Upper lobe of right lung (tissue), 1 donor: Measurements from ENCODE around the gene ARID3A. TPM values are rescaled to one million over a fixed set of nuclear protein-coding genes. Genes with fewer than 3 reads are reported as not detected.

ENCODE experiments used
- ATAC-seq: fragments of 200-7000 bp; cut with Tn5 transposase; one replicate; pipeline ENCODE4 v1.9.1; 2020; ENCODE audit warnings: mild to moderate bottlenecking, moderate library complexity
- DNase-seq: peaks from one replicate; pipeline ENCODE4 v3.0.0-alpha.2; 2020
- H3K27ac ChIP-seq: fragments of 200-600 bp; one replicate; pipeline ENCODE4 v1.8.0; 2022
- H3K27me3 ChIP-seq: fragments of 200-600 bp; one replicate; pipeline ENCODE4 v1.8.0; 2022; ENCODE audit warnings: mild to moderate bottlenecking
- H3K36me3 ChIP-seq: fragments of 200-600 bp; one replicate; pipeline ENCODE4 v1.8.0; 2022
- H3K4me1 ChIP-seq: fragments of 200-600 bp; one replicate; pipeline ENCODE4 v1.8.0; 2022
- H3K4me3 ChIP-seq: fragments of 200-600 bp; one replicate; pipeline ENCODE4 v1.8.0; 2022; ENCODE audit warnings: mild to moderate bottlenecking
- H3K9me3 ChIP-seq: fragments of 200-600 bp; one replicate; pipeline ENCODE4 v1.8.0; 2022
- intact Hi-C: fragments of 100-400 bp; cut with DNase I; formaldehyde crosslinking; loops from one replicate; pipeline ENCODE4 v1.11.0; 2022
- total RNA-seq: library from RNA; stranded (reverse); fragmentation: NEBNext Ultra II Directional; extraction: Animal tissue kit (Norgen Biotek cat#: 25700); gene quantifications from one replicate; pipeline ENCODE4 v1.2.1, GENCODE V29; 2021
- TF ChIP-seq, protein P1 (sequence below): fragments of 200-600 bp; IDR thresholded peaks from one replicate; pipeline ENCODE4 v1.8.0; 2022; ENCODE audit warnings: antibody characterized with exemption
- donor health status: DM: no; HTN: yes; CAD: no; lungs with severe emphysema.

ARID3A gene
- total RNA-seq, 1 donor from 2014 or later, result 16.1 TPM

DNA sequence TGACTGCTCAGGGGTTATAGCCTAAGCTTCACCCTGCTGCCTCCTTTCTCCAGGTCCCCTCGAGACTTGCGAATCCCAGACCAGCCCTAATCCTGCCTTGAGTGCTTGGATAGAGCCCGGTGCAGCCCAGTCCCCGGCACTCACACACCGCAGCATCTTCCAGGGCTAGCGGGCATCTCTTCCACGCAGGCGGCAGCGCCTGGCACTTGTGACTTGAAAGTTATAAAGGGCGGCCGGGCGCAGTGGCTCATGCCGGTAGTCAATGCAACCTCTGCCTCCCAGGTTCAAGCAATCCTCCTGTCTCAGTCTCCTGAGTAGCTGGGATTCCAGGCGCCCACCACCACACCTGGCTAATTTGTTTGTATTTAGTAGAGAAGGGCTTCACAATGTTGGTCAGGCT, 60.2 kb downstream of the ARID3A start:
- intact Hi-C loops, result loop anchor here (10.0 kb wide), 1 partner anchor 221 kb away; no protein-coding TSS in a partner anchor
- H3K27me3 ChIP-seq, result no peaks in the 10 kb centered on the region

DNA sequence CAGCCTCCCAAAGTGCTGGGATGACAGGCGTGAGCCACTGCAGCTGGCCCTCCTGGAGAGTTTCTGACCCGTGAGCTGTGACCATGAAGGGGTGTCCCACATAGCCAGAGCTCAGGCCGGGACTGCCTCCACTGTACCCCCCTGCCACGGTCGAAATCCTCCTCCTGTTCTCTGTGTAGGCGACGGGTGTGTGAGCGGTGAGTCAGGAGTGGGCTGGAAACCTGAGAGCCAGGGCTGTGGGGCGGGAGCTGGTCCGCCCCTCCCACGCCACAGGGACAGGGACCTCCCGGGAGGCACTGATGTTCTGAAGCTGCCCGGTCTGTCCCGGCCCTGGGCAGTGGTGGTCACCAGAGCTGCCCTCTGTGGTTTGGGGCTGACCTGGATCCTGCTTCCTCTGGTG, 62.2 kb downstream of the ARID3A start:
- TF ChIP-seq, protein P1, sequence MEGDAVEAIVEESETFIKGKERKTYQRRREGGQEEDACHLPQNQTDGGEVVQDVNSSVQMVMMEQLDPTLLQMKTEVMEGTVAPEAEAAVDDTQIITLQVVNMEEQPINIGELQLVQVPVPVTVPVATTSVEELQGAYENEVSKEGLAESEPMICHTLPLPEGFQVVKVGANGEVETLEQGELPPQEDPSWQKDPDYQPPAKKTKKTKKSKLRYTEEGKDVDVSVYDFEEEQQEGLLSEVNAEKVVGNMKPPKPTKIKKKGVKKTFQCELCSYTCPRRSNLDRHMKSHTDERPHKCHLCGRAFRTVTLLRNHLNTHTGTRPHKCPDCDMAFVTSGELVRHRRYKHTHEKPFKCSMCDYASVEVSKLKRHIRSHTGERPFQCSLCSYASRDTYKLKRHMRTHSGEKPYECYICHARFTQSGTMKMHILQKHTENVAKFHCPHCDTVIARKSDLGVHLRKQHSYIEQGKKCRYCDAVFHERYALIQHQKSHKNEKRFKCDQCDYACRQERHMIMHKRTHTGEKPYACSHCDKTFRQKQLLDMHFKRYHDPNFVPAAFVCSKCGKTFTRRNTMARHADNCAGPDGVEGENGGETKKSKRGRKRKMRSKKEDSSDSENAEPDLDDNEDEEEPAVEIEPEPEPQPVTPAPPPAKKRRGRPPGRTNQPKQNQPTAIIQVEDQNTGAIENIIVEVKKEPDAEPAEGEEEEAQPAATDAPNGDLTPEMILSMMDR, result no peak
- Histone ChIP-seq H3K4me3 (no peak overlapping the region), H3K36me3 (peaks cover 22% of the 10 kb centered on the region), H3K27ac (no peak overlapping the region), H3K9me3 (no peaks in the 10 kb centered on the region), H3K27me3 (no peaks in the 10 kb centered on the region), H3K4me1 (peaks cover 17% of the 10 kb centered on the region)
- ATAC-seq, result no peak
- intact Hi-C loops, result loop anchor here (10.0 kb wide), 1 partner anchor 223 kb away; no protein-coding TSS in a partner anchor
- no peak for DNase-seq

More for the DNA sequence above, 60.2 kb downstream of the ARID3A start:
- Histone ChIP-seq H3K27ac (no peak overlapping the region), H3K4me1 (peaks cover 20% of the 10 kb centered on the region), H3K4me3 (no peak overlapping the region), H3K36me3 (peaks cover 18% of the 10 kb centered on the region), H3K9me3 (no peaks in the 10 kb centered on the region)
- TF ChIP-seq, protein P1, result no peak
- ATAC-seq (no peak), DNase-seq (no peak)

- Histone ChIP-seq H3K4me1 (peaks cover 14% of the 10 kb centered on the region), H3K9me3 (no peaks in the 10 kb centered on the region), H3K27ac (no peak overlapping the region), H3K27me3 (no peaks in the 10 kb centered on the region), H3K36me3 (peaks cover 22% of the 10 kb centered on the region), H3K4me3 (no peak overlapping the region)
- ATAC-seq (no peak), DNase-seq (no peak)
- intact Hi-C loops, result loop anchor here (10.0 kb wide), 1 partner anchor 224 kb away; no protein-coding TSS in a partner anchor
- TF ChIP-seq, protein P1, result no peak
These were observed 62.7 kb downstream of the ARID3A start for GRCh38 chr19:988510-988909.

DNA sequence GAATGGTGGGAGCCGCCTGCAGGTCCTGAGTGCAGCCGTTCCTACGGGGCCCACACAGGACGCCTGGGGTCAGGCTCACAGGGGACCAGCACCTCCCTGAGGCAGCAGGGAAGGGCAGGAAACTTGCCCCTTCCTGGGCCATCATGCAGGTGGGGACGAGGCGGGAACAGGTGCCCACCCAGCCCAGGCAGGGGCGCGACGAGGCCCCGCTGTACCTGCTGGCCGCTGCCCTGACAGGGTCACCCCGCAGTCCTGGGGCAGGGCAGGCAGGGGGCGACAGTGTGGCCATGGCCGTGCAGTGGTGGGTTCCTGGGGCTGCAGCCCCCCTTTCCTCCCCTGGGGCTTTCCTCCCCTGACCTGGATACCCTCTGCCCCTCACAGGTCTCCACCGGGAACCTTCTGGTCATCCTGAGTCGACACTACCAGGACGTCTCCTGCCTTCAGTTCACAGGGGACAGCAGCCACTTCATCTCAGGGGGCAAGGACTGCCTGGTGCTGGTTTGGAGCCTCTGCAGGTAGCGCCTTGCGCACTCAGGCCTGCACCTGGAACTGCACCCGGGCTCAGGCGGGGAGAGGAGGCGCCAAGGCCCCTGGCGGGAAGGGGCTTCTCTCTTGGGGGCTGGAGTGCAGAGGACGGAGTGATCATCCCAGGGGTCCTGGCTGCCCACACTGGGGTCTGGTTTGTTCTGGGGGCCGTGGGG, 63.7 kb downstream of the ARID3A start:
- DNase-seq (no peak), ATAC-seq (no peak)
- intact Hi-C loops, result loop anchor here (10.0 kb wide), 1 partner anchor 225 kb away; no protein-coding TSS in a partner anchor
- TF ChIP-seq, protein P1, result no peak
- Histone ChIP-seq H3K27ac (no peak overlapping the region), H3K27me3 (no peaks in the 10 kb centered on the region), H3K4me1 (peaks cover 9% of the 10 kb centered on the region), H3K9me3 (no peaks in the 10 kb centered on the region), H3K36me3 (peaks cover 27% of the 10 kb centered on the region), H3K4me3 (no peak overlapping the region)

DNA sequence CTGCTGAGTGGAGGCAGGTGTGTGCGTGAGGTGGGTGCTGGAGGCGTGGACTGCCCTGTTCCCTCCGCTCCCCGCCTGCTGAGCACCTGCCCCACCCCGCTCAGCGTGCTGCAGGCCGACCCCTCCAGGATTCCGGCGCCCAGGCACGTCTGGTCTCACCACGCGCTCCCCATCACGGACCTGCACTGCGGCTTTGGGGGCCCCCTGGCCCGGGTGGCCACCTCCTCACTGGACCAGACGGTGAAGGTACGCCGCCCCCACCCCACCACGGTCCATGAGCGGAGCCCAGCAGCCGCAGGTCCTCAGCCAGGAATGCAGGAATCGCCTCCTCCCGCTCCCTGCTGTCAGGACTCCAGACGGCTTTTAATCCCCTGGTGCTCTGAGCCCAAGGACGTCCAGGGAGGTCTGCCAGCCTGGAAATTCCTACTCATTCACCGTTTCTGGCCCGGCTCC, 64.3 kb downstream of the ARID3A start:
- intact Hi-C loops, result no loop called here
- H3K36me3 ChIP-seq, result peaks cover 27% of the 10 kb centered on the region
- DNase-seq, result no peak
- no peak for ATAC-seq
- peaks cover under 1% of the 10 kb centered on the region for H3K27me3 ChIP-seq
- H3K9me3 ChIP-seq, result no peaks in the 10 kb centered on the region
- no peak overlapping the region for H3K27ac ChIP-seq
- no peak overlapping the region for H3K4me3 ChIP-seq
- H3K4me1 ChIP-seq, result peaks cover 4% of the 10 kb centered on the region
- TF ChIP-seq, protein P1, result no peak
